T-cell (primary cell): ENCODE measurements around the gene EXT2. TPM values are rescaled to one million over a fixed set of nuclear protein-coding genes. Genes with fewer than 3 reads are reported as not detected.

Experiments
- ATAC-seq, 4 experiments: fragments of 200-7000 bp in 3 of 4; fragments of 150-1000 bp in 1 of 4; cut with Tn5 transposase; replicated peaks in 1 of 4; 1 replicate in 3 of 4; 2 replicates in 1 of 4; pipeline ENCODE4 v1.10.0; 2021; ENCODE audit warnings: moderate library complexity in 3 of 4, mild to moderate bottlenecking in 2 of 4, moderate number of reproducible peaks in 1 of 4
- CTCF ChIA-PET, 2 donors: fragments of 300-600 bp; sonication (Branson Sonifier 250); formaldehyde crosslinking; loops; one replicate each; lab custom pipeline; 2022; ENCODE audit warnings: antibody characterized with exemption in 2 of 2; lab: Charles Lee
- POLR2A ChIA-PET, 2 donors: fragments of 300-600 bp; sonication (Branson Sonifier 250); formaldehyde crosslinking; loops; one replicate each; lab custom pipeline; 2022; ENCODE audit warnings: antibody characterized with exemption in 2 of 2; lab: Charles Lee
- DNase-seq, 35 experiments: peaks; one replicate each; pipeline versions ENCODE4 v3.0.0 to v3.0.0-alpha.2; 2013 to 2023
- H3K27ac ChIP-seq: one replicate; pipeline ENCODE4 v1.5.1; 2013; ENCODE audit warnings: low read length
- H3K27me3 ChIP-seq, 2 experiments: replicated peaks in 1 of 2; 1 replicate in 1 of 2; 2 replicates in 1 of 2; pipeline versions ENCODE4 v1.6.1 to v1.7.0; 2013; ENCODE audit warnings: low read length in 1 of 2, mixed read lengths in 1 of 2; ENCODE audit not compliant: control insufficient read depth in 2 of 2, insufficient read depth in 2 of 2; ENCODE audit errors: extremely low read depth in 1 of 2
- H3K36me3 ChIP-seq, 2 donors: 1 replicate in 1 of 2; 2 replicates in 1 of 2; pipeline versions ENCODE4 v1.6.1 to v1.7.0; 2013; ENCODE audit warnings: low read length in 1 of 2; ENCODE audit not compliant: control insufficient read depth in 2 of 2, insufficient read depth in 1 of 2; ENCODE audit errors: extremely low read depth in 1 of 2
- H3K4me1 ChIP-seq, 2 experiments: 1 replicate in 1 of 2; 2 replicates in 1 of 2; pipeline versions ENCODE4 v1.6.1 to v1.7.0; 2013; ENCODE audit warnings: low read length in 2 of 2, mixed read lengths in 1 of 2; ENCODE audit not compliant: insufficient read depth in 2 of 2, control insufficient read depth in 1 of 2; ENCODE audit errors: extremely low read depth in 1 of 2
- H3K4me3 ChIP-seq, 2 donors: 1 replicate in 1 of 2; 2 replicates in 1 of 2; pipeline versions ENCODE4 v1.5.1 to v1.7.0; 2013; ENCODE audit warnings: mild to moderate bottlenecking in 2 of 2, low read length in 1 of 2, moderate library complexity in 1 of 2; ENCODE audit not compliant: control insufficient read depth in 1 of 2; ENCODE audit errors: extremely low read depth in 1 of 2
- H3K9me3 ChIP-seq: 2 replicates; pipeline ENCODE4 v1.7.0; 2013
- H3K27ac Mint-ChIP-seq, 2 donors: one replicate each; pipeline ENCODE4 v1.8.0; 2020 to 2021; ENCODE audit warnings: mild to moderate bottlenecking in 2 of 2, mixed read lengths in 2 of 2
- H3K27me3 Mint-ChIP-seq, 2 donors: one replicate each; pipeline ENCODE4 v1.8.0; 2021 to 2022; ENCODE audit warnings: mixed read lengths in 2 of 2
- H3K36me3 Mint-ChIP-seq: one replicate; pipeline ENCODE4 v1.8.0; 2021; ENCODE audit warnings: mixed read lengths
- H3K4me1 Mint-ChIP-seq, 3 donors: one replicate each; pipeline ENCODE4 v1.8.0; 2020 to 2022; ENCODE audit warnings: mixed read lengths in 3 of 3, mild to moderate bottlenecking in 1 of 3
- H3K4me3 Mint-ChIP-seq, 3 donors: one replicate each; pipeline ENCODE4 v1.8.0; 2020 to 2022; ENCODE audit warnings: mild to moderate bottlenecking in 3 of 3, mixed read lengths in 3 of 3, moderate library complexity in 3 of 3
- H3K9me3 Mint-ChIP-seq, 3 donors: one replicate each; pipeline ENCODE4 v1.8.0; 2020 to 2022; ENCODE audit warnings: mixed read lengths in 3 of 3
- WGBS: methylation state at CpG from one replicate; pipeline ENCODE4 v1.1.5; 2013; ENCODE audit warnings: missing lambda C conversion rate; ENCODE audit not compliant: insufficient coverage; 5-methylcytosine and 5-hydroxymethylcytosine counted together
- total RNA-seq, 35 experiments: library from RNA in 6 of 35; stranded (reverse) in 6 of 35; fragments of 120-200 nt in 1 of 35; gene quantifications; one replicate each; pipeline versions ENCODE4 v1.2.1 to v1.2.4 and lab custom pipeline; 2013 to 2026

EXT2 gene
- total RNA-seq, 5 donors from 2014 or later (not counting 1 experiment from before 2014, with no cell fraction given) = 24.8 to 30.5 (median 26.6) TPM

GRCh38 chr11:44258839-44259420 lies 163.5 kb downstream of the EXT2 start:
- no peak overlapping the region for H3K4me3 ChIP-seq
- DNase-seq (no peak), ATAC-seq (no peak)
- H3K36me3 ChIP-seq = no peaks in the 10 kb centered on the region
- no peaks in the 10 kb centered on the region for H3K36me3 Mint-ChIP-seq
- ChIA-PET POLR2A (no interaction called here), CTCF (no interaction called here)
- peaks cover 0 to 22% of the 10 kb centered on the region in 2 experiments for H3K4me1 ChIP-seq
- 90% methylated on average over 3 of the region's 5 CpGs for WGBS
- H3K27me3 Mint-ChIP-seq = peaks cover 4 to 8% of the 10 kb centered on the region in 2 donors
- H3K4me3 Mint-ChIP-seq = no peak overlapping the region
- no peak overlapping the region for H3K27ac Mint-ChIP-seq
- H3K27ac ChIP-seq = no peak overlapping the region
- H3K9me3 ChIP-seq = no peaks in the 10 kb centered on the region
- H3K27me3 ChIP-seq = peaks cover 0 to 9% of the 10 kb centered on the region in 2 experiments
- no peaks in the 10 kb centered on the region for H3K9me3 Mint-ChIP-seq
- H3K4me1 Mint-ChIP-seq = peaks cover 7 to 39% (median 18%) of the 10 kb centered on the region in 3 donors

GRCh38 chr11:44260081-44260480 lies 164.6 kb downstream of the EXT2 start:
- Mint-ChIP-seq H3K36me3 (no peaks in the 10 kb centered on the region), H3K9me3 (no peaks in the 10 kb centered on the region), H3K4me1 (peaks cover 7 to 39% (median 18%) of the 10 kb centered on the region in 3 donors), H3K27me3 (peaks cover 4 to 8% of the 10 kb centered on the region in 2 donors), H3K4me3 (no peak overlapping the region), H3K27ac (no peak overlapping the region)
- Histone ChIP-seq H3K9me3 (no peaks in the 10 kb centered on the region), H3K36me3 (no peaks in the 10 kb centered on the region), H3K27ac (no peak overlapping the region), H3K4me3 (no peak overlapping the region), H3K27me3 (peaks cover 0 to 14% of the 10 kb centered on the region in 2 experiments), H3K4me1 (peaks cover 0 to 22% of the 10 kb centered on the region in 2 experiments)
- ChIA-PET CTCF (interaction anchor here in 1 of 2 donors (0.5 kb wide), 1 partner anchor 370 kb away, joined by 3 read pairs; no protein-coding TSS in a partner anchor), POLR2A (no interaction called here)
- no peak for ATAC-seq
- no peak for DNase-seq
- 83% methylated on average over 3 of the region's 4 CpGs for WGBS

- Mint-ChIP-seq H3K27ac (no peak overlapping the region), H3K9me3 (no peaks in the 10 kb centered on the region), H3K27me3 (peaks cover 4 to 8% of the 10 kb centered on the region in 2 donors), H3K4me3 (no peak overlapping the region), H3K36me3 (no peaks in the 10 kb centered on the region), H3K4me1 (peaks cover 5 to 26% (median 11%) of the 10 kb centered on the region in 3 donors)
- H3K9me3 ChIP-seq = no peaks in the 10 kb centered on the region
- H3K4me1 ChIP-seq = peaks cover 0 to 21% of the 10 kb centered on the region in 2 experiments
- ATAC-seq (no peak), DNase-seq (no peak)
- H3K27ac ChIP-seq = no peak overlapping the region
- CTCF ChIA-PET = no interaction called here
- H3K36me3 ChIP-seq = no peaks in the 10 kb centered on the region
- H3K27me3 ChIP-seq = peaks cover 0 to 18% of the 10 kb centered on the region in 2 experiments
- no peak overlapping the region for H3K4me3 ChIP-seq
- 81% methylated on average over 11 of the region's 14 CpGs for WGBS
- POLR2A ChIA-PET = no interaction called here
Measured at GRCh38 chr11:44261800-44262591, 166.5 kb downstream of the EXT2 start.

GRCh38 chr11:44263738-44264437 lies 168.4 kb downstream of the EXT2 start:
- H3K36me3 ChIP-seq = no peaks in the 10 kb centered on the region
- no peak overlapping the region for H3K27ac ChIP-seq
- H3K27me3 ChIP-seq = peaks cover 0 to 20% of the 10 kb centered on the region in 2 experiments
- DNase-seq (no peak), ATAC-seq (no peak)
- WGBS = 85% methylated on average over 20 of the region's 20 CpGs
- Mint-ChIP-seq H3K27me3 (peaks cover 4 to 8% of the 10 kb centered on the region in 2 donors), H3K9me3 (no peaks in the 10 kb centered on the region), H3K4me1 (peaks cover 0 to 7% (median 1%) of the 10 kb centered on the region in 3 donors), H3K4me3 (no peak overlapping the region), H3K27ac (no peak overlapping the region), H3K36me3 (no peaks in the 10 kb centered on the region)
- peaks cover 0 to 3% of the 10 kb centered on the region in 2 experiments for H3K4me1 ChIP-seq
- no peak overlapping the region for H3K4me3 ChIP-seq
- no peaks in the 10 kb centered on the region for H3K9me3 ChIP-seq
- ChIA-PET CTCF (no interaction called here), POLR2A (no interaction called here)

- no peak overlapping the region for H3K4me3 Mint-ChIP-seq
- H3K4me1 Mint-ChIP-seq = peaks cover 0 to 2% (median 0%) of the 10 kb centered on the region in 3 donors
- no peaks in the 10 kb centered on the region for H3K36me3 Mint-ChIP-seq
- peaks cover 4 to 10% of the 10 kb centered on the region in 2 donors for H3K27me3 Mint-ChIP-seq
- DNase-seq (no peak), ATAC-seq (no peak)
- WGBS = 86% methylated on average over 8 of the region's 8 CpGs
- H3K4me1 ChIP-seq = no peaks in the 10 kb centered on the region
- H3K9me3 ChIP-seq = no peaks in the 10 kb centered on the region
- peaks cover 0 to 19% of the 10 kb centered on the region in 2 experiments for H3K27me3 ChIP-seq
- no peak overlapping the region for H3K27ac Mint-ChIP-seq
- H3K27ac ChIP-seq = no peak overlapping the region
- H3K36me3 ChIP-seq = no peaks in the 10 kb centered on the region
- no peak overlapping the region for H3K4me3 ChIP-seq
- ChIA-PET CTCF (no interaction called here), POLR2A (no interaction called here)
- no peaks in the 10 kb centered on the region for H3K9me3 Mint-ChIP-seq
Measured at GRCh38 chr11:44264438-44264749, 168.9 kb downstream of the EXT2 start.

- Mint-ChIP-seq H3K27ac (no peak overlapping the region), H3K4me3 (no peak overlapping the region), H3K9me3 (no peaks in the 10 kb centered on the region), H3K36me3 (no peaks in the 10 kb centered on the region), H3K4me1 (no peaks in the 10 kb centered on the region), H3K27me3 (peaks cover 4 to 10% of the 10 kb centered on the region in 2 donors)
- H3K4me3 ChIP-seq = no peak overlapping the region
- peaks cover 0 to 19% of the 10 kb centered on the region in 2 experiments for H3K27me3 ChIP-seq
- DNase-seq = no peak
- POLR2A ChIA-PET = no interaction called here
- no peak overlapping the region for H3K27ac ChIP-seq
- H3K9me3 ChIP-seq = no peaks in the 10 kb centered on the region
- H3K4me1 ChIP-seq = no peaks in the 10 kb centered on the region
- ATAC-seq = no peak
- no peaks in the 10 kb centered on the region for H3K36me3 ChIP-seq
- WGBS = 91% methylated on average over 18 of the region's 22 CpGs
- CTCF ChIA-PET = no interaction called here
Measured at GRCh38 chr11:44264761-44265160, 169.3 kb downstream of the EXT2 start.
